HEK293 (cell line): ENCODE results near the gene WDR76.

Experiments
- CTCF ChIA-PET: fragments of 350-600 bp; formaldehyde crosslinking; extraction: SDS; loops from one replicate; lab custom pipeline; 2021; ENCODE audit warnings: antibody characterized with exemption; lab: Yijun Ruan, JAX
- POLR2A ChIA-PET: fragments of 300-600 bp; formaldehyde crosslinking; extraction: SDS; loops from one replicate; lab custom pipeline; 2020; ENCODE audit warnings: antibody characterized with exemption, inconsistent platforms; lab: Yijun Ruan, JAX
- H3K27ac ChIP-seq: fragments of 200-500 bp; sonication (Bioruptor generic); 2 replicates; pipeline ENCODE4 v1.5.1; 2014; ENCODE audit warnings: low read depth, low read length, control low read depth, inconsistent platforms; ENCODE audit errors: extremely low read depth
- H3K36me3 ChIP-seq, 2 experiments: fragments of 200-500 bp in 1 of 2; sonication (Bioruptor generic) in 1 of 2; 1 replicate in 1 of 2; 2 replicates in 1 of 2; pipeline ENCODE4 v1.5.1; 2014 to 2017; ENCODE audit warnings: inconsistent platforms in 2 of 2, low read length in 2 of 2; ENCODE audit not compliant: control insufficient read depth in 2 of 2, insufficient read depth in 1 of 2
- H3K4me1 ChIP-seq: fragments of 200-500 bp; sonication (Bioruptor generic); 2 replicates; pipeline ENCODE4 v1.5.1; 2014; ENCODE audit warnings: mild to moderate bottlenecking, low read length, inconsistent platforms; ENCODE audit not compliant: control insufficient read depth, insufficient read depth
- H3K4me3 ChIP-seq: 2 replicates; pipeline ENCODE4 v1.5.1; 2011; ENCODE audit warnings: low read depth, mild to moderate bottlenecking, control low read depth, low read length, moderate library complexity
- H3K9me3 ChIP-seq: fragments of 200-500 bp; sonication (Bioruptor generic); 2 replicates; pipeline ENCODE4 v1.5.1; 2014; ENCODE audit warnings: low read depth, low read length, inconsistent platforms; ENCODE audit not compliant: control insufficient read depth, insufficient read depth
- ZBTB17 ChIP-seq: fragments of 450-650 bp; formaldehyde crosslinking; IDR thresholded peaks from 2 replicates; pipeline ENCODE4 v1.5.1; 2016; ENCODE audit warnings: missing biosample characterization, missing genetic modification characterization
- ZNF132 ChIP-seq: fragments of 450-650 bp; formaldehyde crosslinking; IDR thresholded peaks from 2 replicates; pipeline ENCODE4 v1.5.1; 2017; ENCODE audit warnings: missing biosample characterization, missing genetic modification characterization, borderline replicate concordance
- ZNF214 ChIP-seq: fragments of 450-650 bp; formaldehyde crosslinking; IDR thresholded peaks from 2 replicates; pipeline ENCODE4 v1.5.1; 2017; ENCODE audit warnings: missing biosample characterization, mild to moderate bottlenecking, missing genetic modification characterization, borderline replicate concordance
- ZNF23 ChIP-seq: fragments of 450-650 bp; formaldehyde crosslinking; IDR thresholded peaks from 2 replicates; pipeline ENCODE4 v1.5.1; 2016; ENCODE audit warnings: missing biosample characterization, missing genetic modification characterization, borderline replicate concordance
- ZNF24 ChIP-seq: fragments of 450-650 bp; formaldehyde crosslinking; IDR thresholded peaks from 2 replicates; pipeline ENCODE4 v1.5.1; 2016; ENCODE audit warnings: missing biosample characterization, missing genetic modification characterization
- ZNF416 ChIP-seq: fragments of 450-650 bp; formaldehyde crosslinking; IDR thresholded peaks from 2 replicates; pipeline ENCODE4 v1.5.1; 2016; ENCODE audit warnings: missing biosample characterization, missing genetic modification characterization
- ZNF473 ChIP-seq: fragments of 450-650 bp; formaldehyde crosslinking; IDR thresholded peaks from 2 replicates; pipeline ENCODE4 v1.5.1; 2017; ENCODE audit warnings: missing biosample characterization, missing genetic modification characterization
- ZNF654 ChIP-seq: fragments of 450-650 bp; formaldehyde crosslinking; IDR thresholded peaks from 2 replicates; pipeline ENCODE4 v1.5.1; 2016; ENCODE audit warnings: low read depth, missing biosample characterization, missing genetic modification characterization
- ZSCAN23 ChIP-seq: fragments of 450-650 bp; formaldehyde crosslinking; IDR thresholded peaks from 2 replicates; pipeline ENCODE4 v1.5.1; 2016; ENCODE audit warnings: missing biosample characterization, missing genetic modification characterization
- TF ChIP-seq, protein P1 (sequence below): fragments of 450-650 bp; formaldehyde crosslinking; IDR thresholded peaks from 2 replicates; pipeline ENCODE4 v1.5.1; 2016; ENCODE audit warnings: missing biosample characterization, missing genetic modification characterization
- TF ChIP-seq, protein P2 (sequence below): fragments of 450-650 bp; formaldehyde crosslinking; IDR thresholded peaks from 2 replicates; pipeline ENCODE4 v1.5.1; 2016; ENCODE audit warnings: missing biosample characterization, missing genetic modification characterization
- TF ChIP-seq, protein P3 (sequence below): fragments of 450-650 bp; formaldehyde crosslinking; IDR thresholded peaks from 2 replicates; pipeline ENCODE4 v1.5.1; 2016; ENCODE audit warnings: missing biosample characterization, missing genetic modification characterization
- TF ChIP-seq, protein P4 (sequence below): fragments of 450-650 bp; formaldehyde crosslinking; IDR thresholded peaks from 2 replicates; pipeline ENCODE4 v1.5.1; 2016; ENCODE audit warnings: missing biosample characterization, missing genetic modification characterization
- TF ChIP-seq, protein P5 (sequence below): fragments of 450-650 bp; formaldehyde crosslinking; IDR thresholded peaks from 2 replicates; pipeline ENCODE4 v1.5.1; 2017; ENCODE audit warnings: missing biosample characterization, missing genetic modification characterization
- TF ChIP-seq, protein P6 (sequence below): fragments of 450-650 bp; formaldehyde crosslinking; conservative IDR thresholded peaks from 2 replicates; pipeline ENCODE4 v1.5.1; 2016; ENCODE audit warnings: low read depth, missing biosample characterization, missing genetic modification characterization

Gene WDR76

DNA sequence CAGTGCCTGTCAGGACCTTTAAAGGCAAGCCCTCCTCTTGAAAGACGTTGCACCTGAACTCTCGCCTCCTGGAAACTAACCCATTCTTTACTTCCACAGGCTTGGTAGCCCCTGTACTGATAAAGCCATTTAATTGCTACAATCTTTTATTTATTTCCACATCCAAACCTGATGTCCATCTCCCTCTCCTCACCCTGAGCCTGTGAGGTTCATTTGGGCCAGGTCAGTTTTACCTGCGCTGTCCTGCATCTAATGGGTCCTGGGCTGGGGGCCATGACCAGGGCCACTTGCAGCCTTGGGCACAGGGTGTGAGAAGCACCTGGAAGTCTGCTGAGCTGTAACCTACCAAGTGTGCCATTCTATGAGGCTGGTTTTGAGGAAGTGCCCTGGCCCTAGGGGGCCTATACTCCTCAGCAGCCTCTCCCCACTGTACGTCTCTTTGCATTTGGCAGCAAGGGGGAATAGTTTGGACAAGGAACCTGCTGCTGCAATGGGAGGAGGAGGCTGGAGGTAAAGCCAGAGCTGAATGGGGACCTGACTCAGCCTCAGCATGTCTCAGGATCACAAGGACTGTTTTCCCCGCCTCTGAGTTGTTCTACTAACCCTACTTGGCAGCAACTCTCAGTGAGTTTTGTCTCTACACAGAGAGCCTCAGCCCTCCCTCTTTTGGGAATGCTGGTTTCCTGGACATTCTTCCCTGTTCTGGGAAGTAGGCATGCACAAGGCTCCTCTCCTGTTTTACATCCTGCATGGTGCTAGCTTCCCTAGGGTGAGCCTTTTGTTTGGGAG is 53.8 kb downstream of the WDR76 start:
- H3K27ac ChIP-seq = no peak overlapping the region
- TF ChIP-seq ZNF132 (tag by site-specific recombination) (no peak), ZSCAN23 (tag by site-specific recombination) (no peak), ZNF23 (tag by site-specific recombination) (no peak), ZNF654 (no peak), ZNF24 (no peak)
- TF ChIP-seq, protein P1, sequence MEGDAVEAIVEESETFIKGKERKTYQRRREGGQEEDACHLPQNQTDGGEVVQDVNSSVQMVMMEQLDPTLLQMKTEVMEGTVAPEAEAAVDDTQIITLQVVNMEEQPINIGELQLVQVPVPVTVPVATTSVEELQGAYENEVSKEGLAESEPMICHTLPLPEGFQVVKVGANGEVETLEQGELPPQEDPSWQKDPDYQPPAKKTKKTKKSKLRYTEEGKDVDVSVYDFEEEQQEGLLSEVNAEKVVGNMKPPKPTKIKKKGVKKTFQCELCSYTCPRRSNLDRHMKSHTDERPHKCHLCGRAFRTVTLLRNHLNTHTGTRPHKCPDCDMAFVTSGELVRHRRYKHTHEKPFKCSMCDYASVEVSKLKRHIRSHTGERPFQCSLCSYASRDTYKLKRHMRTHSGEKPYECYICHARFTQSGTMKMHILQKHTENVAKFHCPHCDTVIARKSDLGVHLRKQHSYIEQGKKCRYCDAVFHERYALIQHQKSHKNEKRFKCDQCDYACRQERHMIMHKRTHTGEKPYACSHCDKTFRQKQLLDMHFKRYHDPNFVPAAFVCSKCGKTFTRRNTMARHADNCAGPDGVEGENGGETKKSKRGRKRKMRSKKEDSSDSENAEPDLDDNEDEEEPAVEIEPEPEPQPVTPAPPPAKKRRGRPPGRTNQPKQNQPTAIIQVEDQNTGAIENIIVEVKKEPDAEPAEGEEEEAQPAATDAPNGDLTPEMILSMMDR (tag by site-specific recombination) = no peak
- TF ChIP-seq, protein P2, sequence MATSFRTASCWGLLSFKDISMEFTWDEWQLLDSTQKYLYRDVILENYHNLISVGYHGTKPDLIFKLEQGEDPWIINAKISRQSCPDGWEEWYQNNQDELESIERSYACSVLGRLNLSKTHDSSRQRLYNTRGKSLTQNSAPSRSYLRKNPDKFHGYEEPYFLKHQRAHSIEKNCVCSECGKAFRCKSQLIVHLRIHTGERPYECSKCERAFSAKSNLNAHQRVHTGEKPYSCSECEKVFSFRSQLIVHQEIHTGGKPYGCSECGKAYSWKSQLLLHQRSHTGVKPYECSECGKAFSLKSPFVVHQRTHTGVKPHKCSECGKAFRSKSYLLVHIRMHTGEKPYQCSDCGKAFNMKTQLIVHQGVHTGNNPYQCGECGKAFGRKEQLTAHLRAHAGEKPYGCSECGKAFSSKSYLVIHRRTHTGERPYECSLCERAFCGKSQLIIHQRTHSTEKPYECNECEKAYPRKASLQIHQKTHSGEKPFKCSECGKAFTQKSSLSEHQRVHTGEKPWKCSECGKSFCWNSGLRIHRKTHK (tag by site-specific recombination) = no peak
- no peaks in the 10 kb centered on the region for H3K9me3 ChIP-seq
- ChIA-PET POLR2A (no interaction called here), CTCF (interaction anchor here (0.5 to 2.0 kb wide), 7 partner anchors 8 to 476 kb away, joined by 3 to 12 read pairs (median 5); no protein-coding TSS in a partner anchor)
- H3K36me3 ChIP-seq = peaks cover 4 to 76% of the 10 kb centered on the region in 2 experiments; a peak in 2 of 3 replicates
- no peaks in the 10 kb centered on the region for H3K4me1 ChIP-seq
- H3K4me3 ChIP-seq = no peak overlapping the region

DNA sequence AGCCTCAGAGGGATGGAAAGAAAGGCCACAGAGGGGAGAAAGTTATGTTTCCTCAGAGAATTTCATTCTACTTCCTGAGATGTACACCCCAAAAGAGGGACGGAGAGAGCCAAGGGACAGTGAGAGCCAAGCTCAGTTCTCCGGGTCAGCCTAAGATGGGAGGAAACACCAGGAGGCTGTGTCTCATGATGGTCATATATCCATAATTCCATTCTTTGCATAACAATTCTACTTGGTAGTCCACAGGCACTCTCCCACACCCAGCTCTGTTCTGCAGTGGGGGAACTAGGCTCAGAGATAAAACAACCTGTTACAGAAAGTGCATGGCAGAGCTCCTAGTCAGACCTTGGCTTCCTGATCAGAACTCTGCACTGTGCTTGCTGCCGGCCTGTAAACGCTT is 54.4 kb downstream of the WDR76 start:
- H3K36me3 ChIP-seq = peaks cover 4 to 76% of the 10 kb centered on the region in 2 experiments; a peak in 2 of 3 replicates
- no peak overlapping the region for H3K27ac ChIP-seq
- no peaks in the 10 kb centered on the region for H3K4me1 ChIP-seq
- no peak for TF ChIP-seq ZNF214 (tag by site-specific recombination)
- TF ChIP-seq, protein P3, sequence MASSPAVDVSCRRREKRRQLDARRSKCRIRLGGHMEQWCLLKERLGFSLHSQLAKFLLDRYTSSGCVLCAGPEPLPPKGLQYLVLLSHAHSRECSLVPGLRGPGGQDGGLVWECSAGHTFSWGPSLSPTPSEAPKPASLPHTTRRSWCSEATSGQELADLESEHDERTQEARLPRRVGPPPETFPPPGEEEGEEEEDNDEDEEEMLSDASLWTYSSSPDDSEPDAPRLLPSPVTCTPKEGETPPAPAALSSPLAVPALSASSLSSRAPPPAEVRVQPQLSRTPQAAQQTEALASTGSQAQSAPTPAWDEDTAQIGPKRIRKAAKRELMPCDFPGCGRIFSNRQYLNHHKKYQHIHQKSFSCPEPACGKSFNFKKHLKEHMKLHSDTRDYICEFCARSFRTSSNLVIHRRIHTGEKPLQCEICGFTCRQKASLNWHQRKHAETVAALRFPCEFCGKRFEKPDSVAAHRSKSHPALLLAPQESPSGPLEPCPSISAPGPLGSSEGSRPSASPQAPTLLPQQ (tag by site-specific recombination) = no peak
- CTCF ChIA-PET = interaction anchor here (0.5 to 2.0 kb wide), 7 partner anchors 9 to 475 kb away, joined by 3 to 12 read pairs (median 5); no protein-coding TSS in a partner anchor
- POLR2A ChIA-PET = no interaction called here
- no peaks in the 10 kb centered on the region for H3K9me3 ChIP-seq
- no peak overlapping the region for H3K4me3 ChIP-seq

DNA sequence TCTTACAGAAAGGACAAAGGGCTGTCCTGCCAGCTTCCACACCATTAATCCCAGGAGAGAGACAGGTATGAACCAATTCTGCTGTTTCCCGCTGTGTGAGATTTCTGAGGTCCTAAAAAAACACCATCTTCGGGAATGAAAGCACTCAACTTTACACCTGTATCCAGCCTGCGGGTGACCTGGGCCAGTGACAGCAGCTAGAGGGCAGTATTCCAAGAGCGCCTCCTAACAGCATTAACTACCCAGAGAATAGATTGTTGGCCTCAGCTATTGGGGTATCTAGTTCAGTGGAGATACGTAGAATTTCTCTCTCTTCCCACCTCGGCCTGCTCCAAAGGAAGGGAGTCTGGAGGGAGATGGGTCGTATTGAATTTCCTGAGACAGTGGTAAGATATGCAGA is 55.1 kb downstream of the WDR76 start:
- ChIA-PET POLR2A (no interaction called here), CTCF (interaction anchor here (0.6 to 2.0 kb wide), 7 partner anchors 9 to 857 kb away, joined by 3 to 12 read pairs (median 5); no protein-coding TSS in a partner anchor)
- no peak overlapping the region for H3K27ac ChIP-seq
- TF ChIP-seq ZBTB17 (no peak), ZNF416 (tag by site-specific recombination) (no peak), ZNF473 (tag by site-specific recombination) (no peak)
- TF ChIP-seq, protein P4, sequence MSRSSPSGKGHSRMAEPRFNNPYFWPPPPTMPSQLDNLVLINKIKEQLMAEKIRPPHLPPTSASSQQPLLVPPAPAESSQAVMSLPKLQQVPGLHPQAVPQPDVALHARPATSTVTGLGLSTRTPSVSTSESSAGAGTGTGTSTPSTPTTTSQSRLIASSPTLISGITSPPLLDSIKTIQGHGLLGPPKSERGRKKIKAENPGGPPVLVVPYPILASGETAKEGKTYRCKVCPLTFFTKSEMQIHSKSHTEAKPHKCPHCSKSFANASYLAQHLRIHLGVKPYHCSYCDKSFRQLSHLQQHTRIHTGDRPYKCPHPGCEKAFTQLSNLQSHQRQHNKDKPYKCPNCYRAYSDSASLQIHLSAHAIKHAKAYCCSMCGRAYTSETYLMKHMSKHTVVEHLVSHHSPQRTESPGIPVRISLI (tag by site-specific recombination) = no peak
- TF ChIP-seq, protein P5, sequence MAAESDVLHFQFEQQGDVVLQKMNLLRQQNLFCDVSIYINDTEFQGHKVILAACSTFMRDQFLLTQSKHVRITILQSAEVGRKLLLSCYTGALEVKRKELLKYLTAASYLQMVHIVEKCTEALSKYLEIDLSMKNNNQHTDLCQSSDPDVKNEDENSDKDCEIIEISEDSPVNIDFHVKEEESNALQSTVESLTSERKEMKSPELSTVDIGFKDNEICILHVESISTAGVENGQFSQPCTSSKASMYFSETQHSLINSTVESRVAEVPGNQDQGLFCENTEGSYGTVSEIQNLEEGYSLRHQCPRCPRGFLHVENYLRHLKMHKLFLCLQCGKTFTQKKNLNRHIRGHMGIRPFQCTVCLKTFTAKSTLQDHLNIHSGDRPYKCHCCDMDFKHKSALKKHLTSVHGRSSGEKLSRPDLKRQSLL (tag by site-specific recombination) = no peak
- TF ChIP-seq, protein P6, sequence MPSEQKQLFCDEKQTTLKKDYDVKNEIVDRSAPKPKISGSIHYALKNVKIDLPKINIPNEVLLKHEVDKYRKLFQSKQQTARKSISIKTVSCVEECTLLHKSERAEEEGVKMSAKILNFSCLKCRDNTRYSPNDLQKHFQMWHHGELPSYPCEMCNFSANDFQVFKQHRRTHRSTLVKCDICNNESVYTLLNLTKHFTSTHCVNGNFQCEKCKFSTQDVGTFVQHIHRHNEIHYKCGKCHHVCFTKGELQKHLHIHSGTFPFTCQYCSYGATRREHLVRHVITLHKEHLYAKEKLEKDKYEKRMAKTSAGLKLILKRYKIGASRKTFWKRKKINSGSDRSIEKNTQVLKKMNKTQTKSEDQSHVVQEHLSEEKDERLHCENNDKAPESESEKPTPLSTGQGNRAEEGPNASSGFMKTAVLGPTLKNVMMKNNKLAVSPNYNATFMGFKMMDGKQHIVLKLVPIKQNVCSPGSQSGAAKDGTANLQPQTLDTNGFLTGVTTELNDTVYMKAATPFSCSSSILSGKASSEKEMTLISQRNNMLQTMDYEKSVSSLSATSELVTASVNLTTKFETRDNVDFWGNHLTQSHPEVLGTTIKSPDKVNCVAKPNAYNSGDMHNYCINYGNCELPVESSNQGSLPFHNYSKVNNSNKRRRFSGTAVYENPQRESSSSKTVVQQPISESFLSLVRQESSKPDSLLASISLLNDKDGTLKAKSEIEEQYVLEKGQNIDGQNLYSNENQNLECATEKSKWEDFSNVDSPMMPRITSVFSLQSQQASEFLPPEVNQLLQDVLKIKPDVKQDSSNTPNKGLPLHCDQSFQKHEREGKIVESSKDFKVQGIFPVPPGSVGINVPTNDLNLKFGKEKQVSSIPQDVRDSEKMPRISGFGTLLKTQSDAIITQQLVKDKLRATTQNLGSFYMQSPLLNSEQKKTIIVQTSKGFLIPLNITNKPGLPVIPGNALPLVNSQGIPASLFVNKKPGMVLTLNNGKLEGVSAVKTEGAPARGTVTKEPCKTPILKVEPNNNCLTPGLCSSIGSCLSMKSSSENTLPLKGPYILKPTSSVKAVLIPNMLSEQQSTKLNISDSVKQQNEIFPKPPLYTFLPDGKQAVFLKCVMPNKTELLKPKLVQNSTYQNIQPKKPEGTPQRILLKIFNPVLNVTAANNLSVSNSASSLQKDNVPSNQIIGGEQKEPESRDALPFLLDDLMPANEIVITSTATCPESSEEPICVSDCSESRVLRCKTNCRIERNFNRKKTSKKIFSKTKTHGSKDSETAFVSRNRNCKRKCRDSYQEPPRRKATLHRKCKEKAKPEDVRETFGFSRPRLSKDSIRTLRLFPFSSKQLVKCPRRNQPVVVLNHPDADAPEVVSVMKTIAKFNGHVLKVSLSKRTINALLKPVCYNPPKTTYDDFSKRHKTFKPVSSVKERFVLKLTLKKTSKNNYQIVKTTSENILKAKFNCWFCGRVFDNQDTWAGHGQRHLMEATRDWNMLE = no peak
- no peaks in the 10 kb centered on the region for H3K4me1 ChIP-seq
- H3K36me3 ChIP-seq = peaks cover 4 to 78% of the 10 kb centered on the region in 2 experiments; a peak in 2 of 3 replicates
- H3K9me3 ChIP-seq = no peaks in the 10 kb centered on the region
- no peak overlapping the region for H3K4me3 ChIP-seq
